Karpas-422 (cell line): ENCODE data around the gene CAMK2A. TPM values are rescaled to one million over a fixed set of nuclear protein-coding genes. Genes with fewer than 3 reads are reported as not detected.

Source experiments
- DNase-seq: peaks from one replicate; pipeline ENCODE4 v3.0.0-alpha.2; 2015
- H2AFZ ChIP-seq: fragments of 200-600 bp; sonication (generic); 2 replicates; pipeline ENCODE4 v1.6.1; 2014; ENCODE audit warnings: antibody characterized with exemption, low read length, mixed read lengths
- H3K27ac ChIP-seq: fragments of 200-600 bp; sonication (generic); 2 replicates; pipeline ENCODE4 v1.5.1; 2014; ENCODE audit warnings: mild to moderate bottlenecking, low read length, moderate library complexity
- H3K27me3 ChIP-seq: fragments of 200-600 bp; sonication (generic); 2 replicates; pipeline ENCODE4 v1.6.1; 2014; ENCODE audit warnings: low read length, mixed read lengths
- H3K36me3 ChIP-seq: fragments of 200-600 bp; sonication (generic); 2 replicates; pipeline ENCODE4 v1.6.1; 2014; ENCODE audit warnings: low read length, mixed read lengths; ENCODE audit not compliant: insufficient read depth
- H3K4me1 ChIP-seq: fragments of 200-600 bp; sonication (generic); 2 replicates; pipeline ENCODE4 v1.6.1; 2014; ENCODE audit warnings: mild to moderate bottlenecking, low read length, mixed read lengths
- H3K4me2 ChIP-seq: fragments of 200-600 bp; sonication (generic); 2 replicates; pipeline ENCODE4 v1.6.1; 2014; ENCODE audit warnings: low read length, low read depth, mild to moderate bottlenecking; ENCODE audit not compliant: poor library complexity, severe bottlenecking
- H3K4me3 ChIP-seq: fragments of 200-600 bp; sonication (generic); 2 replicates; pipeline ENCODE4 v1.5.1; 2014; ENCODE audit warnings: mild to moderate bottlenecking, antibody characterized with exemption, low read length, mixed read lengths
- H3K79me2 ChIP-seq: fragments of 200-600 bp; sonication (generic); 2 replicates; pipeline ENCODE4 v1.6.1; 2014; ENCODE audit warnings: mild to moderate bottlenecking, low read length, mixed read lengths
- H3K9ac ChIP-seq: fragments of 200-600 bp; sonication (generic); 2 replicates; pipeline ENCODE4 v1.6.0; 2014; ENCODE audit warnings: low read length
- H3K9me2 ChIP-seq: fragments of 200-600 bp; sonication (generic), shearing (Covaris generic); replicated peaks from 2 replicates; pipeline ENCODE4 v1.6.0; 2014; ENCODE audit warnings: mild to moderate bottlenecking, low read length, moderate library complexity; ENCODE audit not compliant: insufficient read depth
- H3K9me3 ChIP-seq: fragments of 300-700, 200-600 bp; sonication (generic); 2 replicates; pipeline ENCODE4 v1.6.1; 2014; ENCODE audit warnings: low read length, mixed read lengths
- H4K20me1 ChIP-seq: fragments of 200-600 bp; sonication (generic); 2 replicates; pipeline ENCODE4 v1.6.1; 2014; ENCODE audit warnings: mild to moderate bottlenecking, antibody characterized with exemption, low read length, low read depth; ENCODE audit not compliant: insufficient read depth
- total RNA-seq: library from RNA; depleted of rRNA; stranded (reverse); fragments of >200 nt; shearing (Covaris generic); gene quantifications from 2 replicates; pipeline ENCODE4 v1.2.3, GENCODE V29; 2014; ENCODE audit warnings: low replicate concordance

The CAMK2A gene
- total RNA-seq, 1 experiment from 2014 or later = not detected

DNA sequence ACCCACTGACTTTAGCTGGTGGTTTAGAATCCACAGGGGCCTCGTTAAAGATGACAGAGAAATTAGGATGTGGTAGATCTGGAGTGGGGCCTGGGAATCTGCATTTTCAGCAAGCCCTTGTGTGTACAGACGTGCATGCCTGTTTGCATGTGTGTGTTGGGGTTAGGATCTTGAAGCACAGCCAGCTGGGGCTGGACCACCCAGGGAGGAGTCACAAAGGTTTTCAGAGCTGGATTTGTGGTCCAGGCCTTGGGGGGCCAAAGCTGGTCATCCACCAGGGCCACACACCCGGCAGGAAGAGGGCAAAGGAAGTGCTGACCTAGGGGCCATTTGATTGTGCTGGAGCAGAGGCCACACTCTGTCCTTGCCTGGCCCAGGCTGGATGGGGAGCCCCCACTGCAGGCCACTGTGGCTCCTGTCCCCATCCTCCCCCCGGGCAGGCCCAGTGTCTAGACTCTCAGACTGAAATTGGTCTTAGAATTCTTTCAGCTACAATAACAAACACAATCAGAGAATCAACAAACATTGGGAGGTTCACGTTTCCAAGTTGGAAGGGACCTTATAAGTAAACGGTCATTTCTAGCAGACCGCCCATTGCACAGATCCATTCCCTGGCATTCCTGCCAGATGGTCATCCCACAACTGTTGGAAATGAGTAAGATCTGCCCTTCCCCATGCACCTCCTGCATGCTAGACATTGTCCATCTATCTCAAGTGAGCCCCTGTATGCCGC is 112.7 kb downstream of the CAMK2A start:
- no peak overlapping the region for H2AFZ ChIP-seq
- H3K4me2 ChIP-seq = no peak overlapping the region
- H3K9me3 ChIP-seq = no peaks in the 10 kb centered on the region
- H3K79me2 ChIP-seq = no peaks in the 10 kb centered on the region
- no peaks in the 10 kb centered on the region for H3K4me1 ChIP-seq
- H3K27me3 ChIP-seq = no peaks in the 10 kb centered on the region
- no peak overlapping the region for H3K9ac ChIP-seq
- H3K4me3 ChIP-seq = no peak overlapping the region
- no peak overlapping the region for H3K27ac ChIP-seq
- no peaks in the 10 kb centered on the region for H3K9me2 ChIP-seq
- H3K36me3 ChIP-seq = no peaks in the 10 kb centered on the region
- H4K20me1 ChIP-seq = 0 out of 2 replicates have a peak, but pooled peaks cover 4% of the 10 kb centered on the region
- no peak for DNase-seq

DNA sequence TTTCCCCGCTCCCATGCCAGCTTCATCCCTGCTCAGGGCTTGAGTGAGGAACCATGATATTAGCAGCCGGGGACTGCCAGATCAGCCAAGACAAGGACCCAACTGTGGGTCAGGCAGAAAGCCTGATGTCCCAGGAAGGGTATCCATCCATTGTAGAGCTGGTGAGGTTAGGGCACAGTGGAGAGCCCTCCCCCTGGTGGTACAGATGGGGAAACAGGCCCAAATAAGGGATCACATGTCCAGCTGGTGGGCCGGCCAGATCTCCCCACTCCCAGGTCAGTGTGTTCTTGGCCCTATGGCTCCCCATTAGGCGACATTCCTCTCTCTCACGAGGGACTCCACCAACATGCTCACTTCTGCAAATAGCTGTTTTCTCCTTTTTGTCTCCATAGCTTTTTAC is 114.0 kb downstream of the CAMK2A start:
- H3K27ac ChIP-seq = no peak overlapping the region
- no peaks in the 10 kb centered on the region for H3K79me2 ChIP-seq
- no peaks in the 10 kb centered on the region for H3K27me3 ChIP-seq
- peak; percentile 73 for DNase-seq
- no peak overlapping the region for H2AFZ ChIP-seq
- H3K4me2 ChIP-seq = no peak overlapping the region
- H3K36me3 ChIP-seq = no peaks in the 10 kb centered on the region
- H3K9ac ChIP-seq = no peak overlapping the region
- H4K20me1 ChIP-seq = 0 out of 2 replicates have a peak, but pooled peaks cover 4% of the 10 kb centered on the region
- no peaks in the 10 kb centered on the region for H3K9me2 ChIP-seq
- no peaks in the 10 kb centered on the region for H3K4me1 ChIP-seq
- H3K9me3 ChIP-seq = no peaks in the 10 kb centered on the region
- H3K4me3 ChIP-seq = no peak overlapping the region

DNA sequence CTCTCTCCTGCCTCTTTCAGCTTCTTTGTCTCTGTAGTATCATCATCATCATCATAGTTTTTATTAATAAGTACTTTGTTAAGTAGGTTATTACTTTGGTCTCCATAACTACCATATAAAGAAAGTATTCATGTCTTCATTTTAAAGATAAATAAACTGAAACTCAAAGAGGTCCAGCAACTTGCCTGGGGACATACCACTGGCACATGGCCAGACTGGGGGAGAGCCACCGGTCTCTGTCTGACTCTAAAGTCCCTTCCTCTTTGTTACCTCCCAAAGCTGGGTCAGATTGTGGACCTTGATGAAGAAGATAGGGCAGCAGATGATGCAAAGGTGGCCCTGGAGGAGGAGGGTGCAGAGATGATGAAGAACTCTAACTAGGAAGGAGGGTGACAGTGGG is 114.5 kb downstream of the CAMK2A start:
- Histone ChIP-seq H3K4me3 (no peak overlapping the region), H3K4me2 (no peak overlapping the region), H3K27me3 (no peaks in the 10 kb centered on the region), H3K27ac (no peak overlapping the region), H3K36me3 (no peaks in the 10 kb centered on the region), H2AFZ (no peak overlapping the region), H3K79me2 (no peaks in the 10 kb centered on the region), H3K9me2 (no peaks in the 10 kb centered on the region), H3K9me3 (no peaks in the 10 kb centered on the region), H4K20me1 (0 out of 2 replicates have a peak, but pooled peaks cover 4% of the 10 kb centered on the region), H3K4me1 (no peaks in the 10 kb centered on the region), H3K9ac (no peak overlapping the region)
- DNase-seq = no peak

DNA sequence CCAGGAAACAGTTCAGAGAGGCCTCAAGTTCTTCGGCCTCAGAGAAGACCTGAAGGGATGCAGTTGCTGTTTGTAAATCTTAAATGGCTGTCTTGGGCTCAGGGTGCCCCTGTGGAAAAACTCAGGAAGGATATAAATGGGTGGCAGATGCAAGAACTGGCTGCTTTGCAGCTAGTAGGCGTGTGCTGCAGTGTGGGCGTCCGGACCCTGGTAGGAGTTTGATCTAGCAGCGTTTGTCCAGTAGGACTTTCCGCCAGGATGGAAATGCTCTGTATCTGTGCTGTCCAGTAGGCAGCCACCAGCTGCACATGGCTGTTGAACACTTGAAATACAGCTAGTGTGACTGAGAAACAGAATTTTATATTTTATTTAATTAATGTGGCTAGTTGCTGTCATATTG is 115.3 kb downstream of the CAMK2A start:
- Histone ChIP-seq H3K79me2 (no peaks in the 10 kb centered on the region), H3K27ac (no peak overlapping the region), H3K4me2 (no peak overlapping the region), H3K36me3 (no peaks in the 10 kb centered on the region), H2AFZ (no peak overlapping the region), H3K4me1 (no peaks in the 10 kb centered on the region), H4K20me1 (0 out of 2 replicates have a peak, but pooled peaks cover 4% of the 10 kb centered on the region), H3K9ac (no peak overlapping the region), H3K4me3 (no peak overlapping the region), H3K9me3 (no peaks in the 10 kb centered on the region), H3K27me3 (no peaks in the 10 kb centered on the region), H3K9me2 (no peaks in the 10 kb centered on the region)
- no peak for DNase-seq

DNA sequence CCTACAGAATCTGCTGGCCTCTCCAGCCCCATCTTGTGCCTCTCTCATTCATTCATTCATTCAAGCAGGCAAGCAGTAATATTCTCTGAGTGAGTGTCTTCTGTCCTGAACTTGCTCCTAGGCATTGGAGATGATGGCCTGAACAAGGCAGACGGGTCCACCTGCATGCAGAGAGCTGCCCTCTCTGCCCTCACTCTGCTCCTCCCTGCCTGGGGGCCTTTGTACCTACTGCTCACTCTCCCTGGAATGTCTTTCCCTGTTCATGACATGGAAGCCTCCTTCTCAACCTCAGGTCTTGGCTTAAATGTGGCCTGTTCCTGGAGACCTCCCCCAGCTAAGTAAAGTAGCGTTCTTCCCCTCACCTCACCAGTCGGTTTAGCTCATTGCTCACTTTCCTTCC is 116.4 kb downstream of the CAMK2A start:
- Histone ChIP-seq H2AFZ (no peak overlapping the region), H4K20me1 (0 out of 2 replicates have a peak, but pooled peaks cover 4% of the 10 kb centered on the region), H3K36me3 (no peaks in the 10 kb centered on the region), H3K4me2 (no peak overlapping the region), H3K79me2 (no peaks in the 10 kb centered on the region), H3K9ac (no peak overlapping the region), H3K9me3 (no peaks in the 10 kb centered on the region), H3K4me1 (no peaks in the 10 kb centered on the region), H3K4me3 (no peak overlapping the region), H3K9me2 (no peaks in the 10 kb centered on the region), H3K27me3 (no peaks in the 10 kb centered on the region), H3K27ac (no peak overlapping the region)
- DNase-seq = no peak

DNA sequence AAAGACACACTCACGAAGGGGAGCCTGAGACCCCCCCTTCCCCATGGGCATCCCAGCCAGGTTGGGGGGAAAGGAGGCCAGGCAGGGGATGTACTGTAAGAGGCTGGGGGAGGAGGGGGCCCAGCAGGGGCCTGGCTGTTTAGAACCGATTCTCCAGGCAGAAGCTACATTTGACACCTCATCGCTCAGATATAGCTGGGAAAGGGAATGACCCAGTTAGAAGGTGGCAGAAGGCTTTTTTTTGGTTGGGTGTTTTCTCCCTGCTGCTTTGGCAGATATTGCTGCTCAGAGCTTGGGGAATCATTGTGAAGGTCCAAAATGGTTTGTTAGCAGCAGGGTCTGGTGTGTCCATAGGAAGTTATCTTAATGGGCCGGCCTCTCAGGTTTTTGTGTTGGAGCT is 117.0 kb downstream of the CAMK2A start:
- no peak for DNase-seq
- no peaks in the 10 kb centered on the region for H3K36me3 ChIP-seq

DNA sequence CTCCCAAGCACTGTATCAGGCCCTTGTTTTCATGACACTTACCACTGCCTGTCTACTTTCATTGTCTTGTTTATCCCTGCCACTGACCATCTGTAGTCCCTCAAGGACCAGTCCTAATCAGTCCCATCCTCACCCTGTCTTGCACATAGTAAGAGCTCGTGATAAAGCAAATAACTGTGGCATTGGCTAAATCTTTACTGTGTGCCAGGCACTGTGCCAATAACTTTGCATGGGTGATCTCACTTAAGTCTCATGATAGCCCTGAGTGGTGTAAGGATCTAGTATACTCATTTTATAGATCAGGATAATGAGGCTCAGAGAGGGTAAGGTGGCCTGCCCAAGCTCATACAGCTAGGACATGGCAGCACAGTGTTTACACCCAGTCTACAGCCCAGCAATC is 117.4 kb downstream of the CAMK2A start:
- H3K9ac ChIP-seq = no peak overlapping the region
- no peak overlapping the region for H2AFZ ChIP-seq
- no peak overlapping the region for H3K4me2 ChIP-seq
- no peak overlapping the region for H3K4me3 ChIP-seq
- H3K27me3 ChIP-seq = no peaks in the 10 kb centered on the region
- H3K79me2 ChIP-seq = no peaks in the 10 kb centered on the region
- DNase-seq = no peak
- no peaks in the 10 kb centered on the region for H3K4me1 ChIP-seq
- H3K9me2 ChIP-seq = no peaks in the 10 kb centered on the region
- no peaks in the 10 kb centered on the region for H3K9me3 ChIP-seq
- H3K27ac ChIP-seq = no peak overlapping the region
- H4K20me1 ChIP-seq = 0 out of 2 replicates have a peak, but pooled peaks cover 4% of the 10 kb centered on the region
- H3K36me3 ChIP-seq = no peaks in the 10 kb centered on the region

More for the DNA sequence above, 117.0 kb downstream of the CAMK2A start:
- no peak overlapping the region for H3K9ac ChIP-seq
- no peak overlapping the region for H3K4me3 ChIP-seq
- no peak overlapping the region for H3K27ac ChIP-seq
- no peaks in the 10 kb centered on the region for H3K9me3 ChIP-seq
- no peaks in the 10 kb centered on the region for H3K4me1 ChIP-seq
- no peaks in the 10 kb centered on the region for H3K79me2 ChIP-seq
- no peak overlapping the region for H3K4me2 ChIP-seq
- H2AFZ ChIP-seq = no peak overlapping the region
- H3K9me2 ChIP-seq = no peaks in the 10 kb centered on the region
- no peaks in the 10 kb centered on the region for H3K27me3 ChIP-seq
- H4K20me1 ChIP-seq = 0 out of 2 replicates have a peak, but pooled peaks cover 4% of the 10 kb centered on the region
